HepG2 (cell line): ENCODE measurements around the gene ZBTB4.
"Not testable (repeated sequence)": the region's sequence is repeated elsewhere in the genome, so short reads cannot be mapped to it uniquely, and the experiment has no call there.

ENCODE experiments used
- FOXK2 ChIP-seq: fragments of 450-650 bp; IDR thresholded peaks from 2 replicates; pipeline ENCODE4 v1.6.1; 2016
- SIN3A ChIP-seq: IDR thresholded peaks from 2 replicates; pipeline ENCODE4 v1.6.1; 2011; ENCODE audit warnings: low read depth, mild to moderate bottlenecking, control low read depth, low read length, borderline replicate concordance
- SIN3B ChIP-seq: fragments of 150-350 bp; IDR thresholded peaks from 2 replicates; pipeline ENCODE4 v1.6.1; 2014; ENCODE audit warnings: low read length
- ZNF121 ChIP-seq: sonication (generic); formaldehyde crosslinking; IDR thresholded peaks from 2 replicates; pipeline ENCODE4 v1.5.0; 2020; ENCODE audit warnings: mild to moderate bottlenecking, missing genetic modification reagents
- ZNF274 ChIP-seq: sonication (generic); formaldehyde crosslinking; IDR thresholded peaks from 2 replicates; pipeline ENCODE4 v1.5.1; 2020; ENCODE audit warnings: mild to moderate bottlenecking, missing genetic modification reagents
- TF ChIP-seq, protein P1 (sequence below): sonication (generic); formaldehyde crosslinking; IDR thresholded peaks from 2 replicates; pipeline ENCODE4 v1.4.0; 2020; ENCODE audit warnings: missing genetic modification reagents
- TF ChIP-seq, protein P2 (sequence below): sonication (generic); formaldehyde crosslinking; IDR thresholded peaks from 2 replicates; pipeline ENCODE4; 2020; ENCODE audit warnings: missing genetic modification reagents, mild to moderate bottlenecking, borderline replicate concordance
- TF ChIP-seq, protein P3 (sequence below): fragments of 450-650 bp; IDR thresholded peaks from 2 replicates; pipeline ENCODE4 v1.6.1; 2017; ENCODE audit warnings: mild to moderate bottlenecking

DNA sequence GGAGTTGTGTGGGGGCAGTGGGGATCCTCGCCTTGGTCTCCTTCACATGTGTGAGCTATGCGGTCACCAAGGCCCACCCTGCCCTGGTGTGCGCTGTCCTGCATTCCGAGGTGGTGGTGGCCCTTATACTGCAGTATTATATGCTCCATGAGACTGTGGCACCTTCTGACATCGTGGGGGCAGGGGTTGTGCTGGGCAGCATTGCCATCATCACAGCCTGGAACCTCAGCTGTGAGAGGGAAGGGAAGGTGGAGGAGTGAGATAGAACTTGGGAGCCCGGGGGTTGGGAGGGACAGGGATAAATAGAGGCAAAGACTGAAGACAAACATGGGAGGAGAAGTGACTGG, 3.3 kb upstream of the ZBTB4 start:
- TF ChIP-seq, protein P1, sequence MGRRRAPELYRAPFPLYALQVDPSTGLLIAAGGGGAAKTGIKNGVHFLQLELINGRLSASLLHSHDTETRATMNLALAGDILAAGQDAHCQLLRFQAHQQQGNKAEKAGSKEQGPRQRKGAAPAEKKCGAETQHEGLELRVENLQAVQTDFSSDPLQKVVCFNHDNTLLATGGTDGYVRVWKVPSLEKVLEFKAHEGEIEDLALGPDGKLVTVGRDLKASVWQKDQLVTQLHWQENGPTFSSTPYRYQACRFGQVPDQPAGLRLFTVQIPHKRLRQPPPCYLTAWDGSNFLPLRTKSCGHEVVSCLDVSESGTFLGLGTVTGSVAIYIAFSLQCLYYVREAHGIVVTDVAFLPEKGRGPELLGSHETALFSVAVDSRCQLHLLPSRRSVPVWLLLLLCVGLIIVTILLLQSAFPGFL, result not testable (repeated sequence)
- not testable (repeated sequence) for TF ChIP-seq FOXK2; SIN3A; ZNF121 (CRISPR knock-in tag); SIN3B; ZNF274 (CRISPR knock-in tag)
- TF ChIP-seq, protein P2, sequence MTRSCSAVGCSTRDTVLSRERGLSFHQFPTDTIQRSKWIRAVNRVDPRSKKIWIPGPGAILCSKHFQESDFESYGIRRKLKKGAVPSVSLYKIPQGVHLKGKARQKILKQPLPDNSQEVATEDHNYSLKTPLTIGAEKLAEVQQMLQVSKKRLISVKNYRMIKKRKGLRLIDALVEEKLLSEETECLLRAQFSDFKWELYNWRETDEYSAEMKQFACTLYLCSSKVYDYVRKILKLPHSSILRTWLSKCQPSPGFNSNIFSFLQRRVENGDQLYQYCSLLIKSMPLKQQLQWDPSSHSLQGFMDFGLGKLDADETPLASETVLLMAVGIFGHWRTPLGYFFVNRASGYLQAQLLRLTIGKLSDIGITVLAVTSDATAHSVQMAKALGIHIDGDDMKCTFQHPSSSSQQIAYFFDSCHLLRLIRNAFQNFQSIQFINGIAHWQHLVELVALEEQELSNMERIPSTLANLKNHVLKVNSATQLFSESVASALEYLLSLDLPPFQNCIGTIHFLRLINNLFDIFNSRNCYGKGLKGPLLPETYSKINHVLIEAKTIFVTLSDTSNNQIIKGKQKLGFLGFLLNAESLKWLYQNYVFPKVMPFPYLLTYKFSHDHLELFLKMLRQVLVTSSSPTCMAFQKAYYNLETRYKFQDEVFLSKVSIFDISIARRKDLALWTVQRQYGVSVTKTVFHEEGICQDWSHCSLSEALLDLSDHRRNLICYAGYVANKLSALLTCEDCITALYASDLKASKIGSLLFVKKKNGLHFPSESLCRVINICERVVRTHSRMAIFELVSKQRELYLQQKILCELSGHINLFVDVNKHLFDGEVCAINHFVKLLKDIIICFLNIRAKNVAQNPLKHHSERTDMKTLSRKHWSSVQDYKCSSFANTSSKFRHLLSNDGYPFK, result not testable (repeated sequence)
- TF ChIP-seq, protein P3, sequence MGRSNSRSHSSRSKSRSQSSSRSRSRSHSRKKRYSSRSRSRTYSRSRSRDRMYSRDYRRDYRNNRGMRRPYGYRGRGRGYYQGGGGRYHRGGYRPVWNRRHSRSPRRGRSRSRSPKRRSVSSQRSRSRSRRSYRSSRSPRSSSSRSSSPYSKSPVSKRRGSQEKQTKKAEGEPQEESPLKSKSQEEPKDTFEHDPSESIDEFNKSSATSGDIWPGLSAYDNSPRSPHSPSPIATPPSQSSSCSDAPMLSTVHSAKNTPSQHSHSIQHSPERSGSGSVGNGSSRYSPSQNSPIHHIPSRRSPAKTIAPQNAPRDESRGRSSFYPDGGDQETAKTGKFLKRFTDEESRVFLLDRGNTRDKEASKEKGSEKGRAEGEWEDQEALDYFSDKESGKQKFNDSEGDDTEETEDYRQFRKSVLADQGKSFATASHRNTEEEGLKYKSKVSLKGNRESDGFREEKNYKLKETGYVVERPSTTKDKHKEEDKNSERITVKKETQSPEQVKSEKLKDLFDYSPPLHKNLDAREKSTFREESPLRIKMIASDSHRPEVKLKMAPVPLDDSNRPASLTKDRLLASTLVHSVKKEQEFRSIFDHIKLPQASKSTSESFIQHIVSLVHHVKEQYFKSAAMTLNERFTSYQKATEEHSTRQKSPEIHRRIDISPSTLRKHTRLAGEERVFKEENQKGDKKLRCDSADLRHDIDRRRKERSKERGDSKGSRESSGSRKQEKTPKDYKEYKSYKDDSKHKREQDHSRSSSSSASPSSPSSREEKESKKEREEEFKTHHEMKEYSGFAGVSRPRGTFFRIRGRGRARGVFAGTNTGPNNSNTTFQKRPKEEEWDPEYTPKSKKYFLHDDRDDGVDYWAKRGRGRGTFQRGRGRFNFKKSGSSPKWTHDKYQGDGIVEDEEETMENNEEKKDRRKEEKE, result not testable (repeated sequence)
